Parathyroid adenoma (tissue), 2 donors: ENCODE data around the gene ZNF580.

Experiments
- H2AFZ ChIP-seq: fragments of 300-600 bp; sonication (generic); one replicate; pipeline ENCODE4 v1.7.0; 2017; ENCODE audit warnings: antibody characterized with exemption, mild to moderate bottlenecking
- H3K27ac ChIP-seq: fragments of 300-600 bp; sonication (generic); one replicate; pipeline ENCODE4 v1.7.0; 2017
- H3K27me3 ChIP-seq: fragments of 300-600 bp; sonication (generic); one replicate; pipeline ENCODE4 v1.7.0; 2017; ENCODE audit warnings: low read length; ENCODE audit not compliant: control insufficient read depth, insufficient read depth
- H3K36me3 ChIP-seq: fragments of 300-600 bp; sonication (generic); one replicate; pipeline ENCODE4 v1.7.0; 2017; ENCODE audit warnings: low read length; ENCODE audit not compliant: control insufficient read depth, insufficient read depth
- H3K4me1 ChIP-seq: fragments of 300-600 bp; sonication (generic); one replicate; pipeline ENCODE4 v1.7.0; 2017; ENCODE audit warnings: control low read depth
- H3K4me2 ChIP-seq: fragments of 300-600 bp; sonication (generic); one replicate; pipeline ENCODE4 v1.7.0; 2017; ENCODE audit warnings: low read length
- H3K4me3 ChIP-seq: fragments of 300-600 bp; sonication (generic); one replicate; pipeline ENCODE4 v1.7.0; 2017; ENCODE audit warnings: low read depth, low read length
- H3K79me2 ChIP-seq: fragments of 300-600 bp; sonication (generic); one replicate; pipeline ENCODE4 v1.7.0; 2017; ENCODE audit warnings: control low read depth
- H3K9ac ChIP-seq: fragments of 300-600 bp; sonication (generic); one replicate; pipeline ENCODE4 v1.7.0; 2017; ENCODE audit warnings: mild to moderate bottlenecking
- H3K9me3 ChIP-seq: fragments of 300-600 bp; sonication (generic); one replicate; pipeline ENCODE4 v1.7.0; 2017; ENCODE audit warnings: low read length; ENCODE audit not compliant: control insufficient read depth
- TF ChIP-seq, protein P1 (sequence below): fragments of 300-600 bp; sonication (generic); IDR thresholded peaks from one replicate; pipeline ENCODE4 v1.7.0; 2017; ENCODE audit warnings: antibody characterized with exemption, mild to moderate bottlenecking
- donor health status: primary hyperparathyroidism.

Gene ZNF580

DNA sequence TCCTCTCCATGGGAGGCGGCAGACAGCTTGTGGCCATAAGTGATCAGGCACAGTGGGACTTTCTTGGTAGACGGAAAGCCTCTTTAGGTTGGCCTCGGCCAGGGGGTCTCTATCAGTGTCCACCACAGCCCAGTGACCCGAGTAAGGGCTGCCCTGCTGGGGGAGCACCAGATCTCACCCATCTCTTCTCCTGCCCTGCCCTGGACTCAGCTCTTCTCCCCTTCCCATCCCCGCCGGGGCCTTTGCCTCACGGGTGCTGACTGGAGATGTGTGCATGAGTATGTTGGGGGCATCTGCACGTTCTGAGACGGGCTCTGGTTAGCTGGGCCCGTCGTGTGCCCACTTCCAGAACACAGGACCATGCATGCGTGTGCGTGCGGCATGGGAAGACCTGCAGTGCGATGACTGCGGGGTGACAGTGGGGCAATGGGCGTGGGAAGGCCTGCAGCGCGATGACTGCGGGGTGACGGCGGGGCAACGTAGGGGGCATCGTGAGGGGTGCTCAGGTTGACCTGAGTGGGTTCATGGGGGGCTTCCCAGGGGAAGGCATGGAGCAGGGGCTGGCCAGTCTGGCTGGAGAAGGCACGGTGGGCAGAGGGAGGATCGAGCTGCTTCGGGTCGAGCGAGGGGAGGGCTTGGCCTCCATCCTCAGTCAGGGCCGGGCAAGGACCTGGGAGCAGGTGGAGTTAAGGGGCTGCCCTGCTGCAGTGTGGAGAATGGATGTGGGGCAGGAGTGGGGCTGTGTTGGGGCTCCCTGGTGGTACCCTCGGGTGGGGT, 50.2 kb downstream of the ZNF580 start:
- H3K9ac ChIP-seq = no peak overlapping the region
- peaks cover 10% of the 10 kb centered on the region for H3K4me1 ChIP-seq
- no peak overlapping the region for H2AFZ ChIP-seq
- no peaks in the 10 kb centered on the region for H3K27me3 ChIP-seq
- H3K79me2 ChIP-seq = peaks cover 19% of the 10 kb centered on the region
- no peak overlapping the region for H3K27ac ChIP-seq
- TF ChIP-seq, protein P1, sequence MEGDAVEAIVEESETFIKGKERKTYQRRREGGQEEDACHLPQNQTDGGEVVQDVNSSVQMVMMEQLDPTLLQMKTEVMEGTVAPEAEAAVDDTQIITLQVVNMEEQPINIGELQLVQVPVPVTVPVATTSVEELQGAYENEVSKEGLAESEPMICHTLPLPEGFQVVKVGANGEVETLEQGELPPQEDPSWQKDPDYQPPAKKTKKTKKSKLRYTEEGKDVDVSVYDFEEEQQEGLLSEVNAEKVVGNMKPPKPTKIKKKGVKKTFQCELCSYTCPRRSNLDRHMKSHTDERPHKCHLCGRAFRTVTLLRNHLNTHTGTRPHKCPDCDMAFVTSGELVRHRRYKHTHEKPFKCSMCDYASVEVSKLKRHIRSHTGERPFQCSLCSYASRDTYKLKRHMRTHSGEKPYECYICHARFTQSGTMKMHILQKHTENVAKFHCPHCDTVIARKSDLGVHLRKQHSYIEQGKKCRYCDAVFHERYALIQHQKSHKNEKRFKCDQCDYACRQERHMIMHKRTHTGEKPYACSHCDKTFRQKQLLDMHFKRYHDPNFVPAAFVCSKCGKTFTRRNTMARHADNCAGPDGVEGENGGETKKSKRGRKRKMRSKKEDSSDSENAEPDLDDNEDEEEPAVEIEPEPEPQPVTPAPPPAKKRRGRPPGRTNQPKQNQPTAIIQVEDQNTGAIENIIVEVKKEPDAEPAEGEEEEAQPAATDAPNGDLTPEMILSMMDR = no peak
- H3K4me2 ChIP-seq = no peak overlapping the region
- no peaks in the 10 kb centered on the region for H3K9me3 ChIP-seq
- no peak overlapping the region for H3K4me3 ChIP-seq
- H3K36me3 ChIP-seq = no peaks in the 10 kb centered on the region

DNA sequence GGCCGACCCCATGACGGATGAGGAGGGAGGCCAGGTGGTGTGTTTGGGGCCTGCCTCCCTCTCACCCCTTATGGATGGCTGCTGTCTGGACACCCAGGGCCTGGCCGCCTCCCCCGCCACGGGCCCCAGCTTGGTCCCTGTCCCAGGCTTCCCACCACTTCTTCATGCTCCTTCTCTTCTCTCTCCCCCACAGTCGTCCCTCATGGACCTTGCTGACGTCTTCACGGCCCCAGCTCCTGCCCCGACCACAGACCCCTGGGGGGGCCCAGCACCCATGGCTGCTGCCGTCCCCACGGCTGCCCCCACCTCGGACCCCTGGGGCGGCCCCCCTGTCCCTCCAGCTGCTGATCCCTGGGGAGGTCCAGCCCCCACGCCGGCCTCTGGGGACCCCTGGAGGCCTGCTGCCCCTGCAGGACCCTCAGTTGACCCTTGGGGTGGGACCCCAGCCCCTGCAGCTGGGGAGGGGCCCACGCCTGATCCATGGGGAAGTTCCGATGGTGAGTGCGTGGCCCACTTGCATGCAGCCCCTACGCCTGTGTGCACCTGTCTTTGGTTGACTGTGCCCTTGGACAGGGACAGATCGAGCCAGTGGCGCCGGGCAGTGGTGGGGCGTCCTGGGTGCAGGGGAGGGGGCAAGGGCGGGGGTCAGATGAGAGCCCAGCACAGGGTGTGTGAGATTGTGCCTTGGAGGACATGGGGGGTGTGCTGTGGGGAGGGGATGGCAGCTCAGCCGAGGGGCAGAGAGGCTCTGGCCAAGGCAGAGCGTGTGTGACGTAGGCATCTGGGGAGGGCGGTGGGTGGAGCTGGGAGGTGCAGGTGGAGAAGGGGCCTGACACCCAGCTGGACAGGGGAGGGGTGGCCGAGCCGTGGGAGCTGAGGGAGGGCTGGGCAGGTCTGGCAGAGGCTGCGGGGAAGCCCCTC, 51.0 kb downstream of the ZNF580 start:
- H3K79me2 ChIP-seq = peaks cover 13% of the 10 kb centered on the region
- no peaks in the 10 kb centered on the region for H3K36me3 ChIP-seq
- H2AFZ ChIP-seq = no peak overlapping the region
- peaks cover 10% of the 10 kb centered on the region for H3K4me1 ChIP-seq
- no peak overlapping the region for H3K27ac ChIP-seq
- TF ChIP-seq, protein P1 = no peak
- no peaks in the 10 kb centered on the region for H3K27me3 ChIP-seq
- no peak overlapping the region for H3K9ac ChIP-seq
- H3K9me3 ChIP-seq = no peaks in the 10 kb centered on the region
- H3K4me3 ChIP-seq = no peak overlapping the region
- H3K4me2 ChIP-seq = no peak overlapping the region

DNA sequence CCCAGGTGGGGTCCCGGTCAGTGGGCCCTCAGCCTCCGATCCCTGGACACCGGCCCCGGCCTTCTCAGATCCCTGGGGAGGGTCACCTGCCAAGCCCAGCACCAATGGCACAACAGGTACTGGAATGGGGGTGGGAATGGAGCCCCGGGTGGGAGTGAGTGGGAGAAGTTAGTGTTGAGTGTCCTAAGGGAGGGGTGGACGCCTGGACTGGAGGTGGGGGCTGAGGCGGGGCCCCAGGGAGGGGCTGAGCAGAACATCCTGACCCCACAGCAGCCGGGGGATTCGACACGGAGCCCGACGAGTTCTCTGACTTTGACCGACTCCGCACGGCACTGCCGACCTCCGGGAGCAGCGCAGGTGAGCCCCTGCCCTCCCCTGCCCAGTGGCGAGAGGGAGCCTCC, 51.9 kb downstream of the ZNF580 start:
- H3K36me3 ChIP-seq = no peaks in the 10 kb centered on the region
- no peak overlapping the region for H2AFZ ChIP-seq
- H3K4me2 ChIP-seq = no peak overlapping the region
- no peak overlapping the region for H3K27ac ChIP-seq
- no peaks in the 10 kb centered on the region for H3K27me3 ChIP-seq
- TF ChIP-seq, protein P1 = no peak
- no peaks in the 10 kb centered on the region for H3K9me3 ChIP-seq
- H3K4me1 ChIP-seq = peaks cover 6% of the 10 kb centered on the region
- H3K9ac ChIP-seq = no peak overlapping the region
- H3K79me2 ChIP-seq = peaks cover 10% of the 10 kb centered on the region
- no peak overlapping the region for H3K4me3 ChIP-seq
